ENCODE data around the gene AGO4. TPM values are rescaled to one million over a fixed set of nuclear protein-coding genes. Genes with fewer than 3 reads are reported as not detected.

Gene AGO4
- total and polyA plus RNA-seq, 2 experiments from 2014 or later: 11.4 to 21.1 TPM

DNA sequence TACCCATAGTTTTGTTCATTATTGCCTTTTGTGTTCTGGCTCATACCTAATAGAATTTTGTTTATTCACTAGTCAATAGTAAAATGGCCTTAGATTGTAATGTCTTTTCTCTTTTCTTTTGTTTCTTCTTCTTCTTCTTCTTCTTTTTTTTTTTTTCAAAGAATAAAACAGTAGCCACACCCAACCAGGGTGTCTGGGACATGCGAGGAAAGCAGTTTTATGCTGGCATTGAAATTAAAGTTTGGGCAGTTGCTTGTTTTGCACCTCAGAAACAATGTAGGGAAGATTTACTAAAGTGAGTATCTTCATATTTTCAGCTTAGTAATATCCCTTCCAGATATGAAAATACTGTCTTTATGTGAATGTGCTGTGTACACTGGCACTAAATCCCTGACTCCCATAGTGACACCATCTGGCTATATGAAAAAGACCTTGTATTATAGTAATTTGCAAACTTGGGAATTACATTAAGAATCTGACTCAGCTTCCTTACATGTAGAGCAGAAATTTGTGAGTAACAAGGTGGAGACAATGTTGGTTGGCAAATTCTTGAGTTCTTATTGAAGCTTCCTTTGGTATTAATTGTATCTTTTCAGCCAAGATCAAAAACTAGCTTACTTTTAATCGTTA, 24.6 kb downstream of the AGO4 start:
- Histone ChIP-seq H3K36me3 (peaks cover 57% of the 10 kb centered on the region), H3K4me3 (no peak overlapping the region), H3K27me3 (no peaks in the 10 kb centered on the region), H3K4me1 (ENCODE audit: low read depth) (no peaks in the 10 kb centered on the region), H3K9me3 (ENCODE audit: low read depth) (no peaks in the 10 kb centered on the region), H3K27ac (no peak overlapping the region)
- TF ChIP-seq, protein P1, sequence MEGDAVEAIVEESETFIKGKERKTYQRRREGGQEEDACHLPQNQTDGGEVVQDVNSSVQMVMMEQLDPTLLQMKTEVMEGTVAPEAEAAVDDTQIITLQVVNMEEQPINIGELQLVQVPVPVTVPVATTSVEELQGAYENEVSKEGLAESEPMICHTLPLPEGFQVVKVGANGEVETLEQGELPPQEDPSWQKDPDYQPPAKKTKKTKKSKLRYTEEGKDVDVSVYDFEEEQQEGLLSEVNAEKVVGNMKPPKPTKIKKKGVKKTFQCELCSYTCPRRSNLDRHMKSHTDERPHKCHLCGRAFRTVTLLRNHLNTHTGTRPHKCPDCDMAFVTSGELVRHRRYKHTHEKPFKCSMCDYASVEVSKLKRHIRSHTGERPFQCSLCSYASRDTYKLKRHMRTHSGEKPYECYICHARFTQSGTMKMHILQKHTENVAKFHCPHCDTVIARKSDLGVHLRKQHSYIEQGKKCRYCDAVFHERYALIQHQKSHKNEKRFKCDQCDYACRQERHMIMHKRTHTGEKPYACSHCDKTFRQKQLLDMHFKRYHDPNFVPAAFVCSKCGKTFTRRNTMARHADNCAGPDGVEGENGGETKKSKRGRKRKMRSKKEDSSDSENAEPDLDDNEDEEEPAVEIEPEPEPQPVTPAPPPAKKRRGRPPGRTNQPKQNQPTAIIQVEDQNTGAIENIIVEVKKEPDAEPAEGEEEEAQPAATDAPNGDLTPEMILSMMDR (IDR thresholded peaks at IDR 0.05; ENCODE audit: low read depth, low read length): no peak
- no peak for DNase-seq (ENCODE audit: low read depth in 1 of 2, low spot score in 1 of 2)

DNA sequence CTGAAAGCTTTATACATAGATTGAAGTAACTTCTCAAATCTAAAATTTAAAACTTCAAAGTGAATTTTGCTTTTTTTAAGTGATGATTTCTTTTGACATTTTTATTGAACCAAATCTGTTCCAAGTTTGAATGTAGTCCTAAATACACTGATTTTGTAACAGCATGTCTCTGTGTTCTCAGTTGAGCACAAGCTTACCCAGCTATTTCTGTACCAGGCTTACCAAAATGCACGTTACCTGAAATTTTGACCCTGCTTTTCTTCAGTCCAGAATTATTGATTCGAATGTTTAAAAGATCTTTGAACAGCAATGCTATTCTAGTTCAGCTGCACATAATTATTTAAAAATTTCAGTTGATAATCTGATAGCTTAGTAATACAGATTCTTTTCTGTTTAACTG, 25.6 kb downstream of the AGO4 start:
- Histone ChIP-seq H3K4me1 (ENCODE audit: low read depth) (no peaks in the 10 kb centered on the region), H3K27me3 (no peaks in the 10 kb centered on the region), H3K4me3 (no peak overlapping the region), H3K36me3 (peaks cover 58% of the 10 kb centered on the region), H3K9me3 (ENCODE audit: low read depth) (no peaks in the 10 kb centered on the region), H3K27ac (no peak overlapping the region)
- no peak for DNase-seq (ENCODE audit: low read depth in 1 of 2, low spot score in 1 of 2)
- TF ChIP-seq, protein P1 (IDR thresholded peaks at IDR 0.05; ENCODE audit: low read depth, low read length): no peak

DNA sequence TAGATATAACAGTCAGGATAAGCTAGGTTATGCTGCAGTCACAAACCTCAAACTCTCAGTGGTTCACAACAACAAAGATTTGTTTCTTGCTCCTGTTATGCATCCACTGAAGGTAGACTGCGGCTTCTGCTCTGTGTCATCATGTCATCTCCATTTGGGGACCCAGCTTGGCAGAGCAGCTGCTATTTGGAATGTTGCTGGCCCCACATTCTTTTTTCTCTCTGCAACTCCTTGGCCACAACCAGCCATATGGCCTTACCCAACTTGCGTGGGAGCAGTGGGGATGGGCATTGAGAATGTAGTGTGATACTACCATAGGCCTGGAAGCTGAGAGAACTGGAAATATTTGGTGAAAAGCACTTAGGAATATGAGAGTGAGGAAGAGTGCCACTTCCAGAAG, 26.4 kb downstream of the AGO4 start:
- Histone ChIP-seq H3K4me1 (ENCODE audit: low read depth) (no peaks in the 10 kb centered on the region), H3K4me3 (no peak overlapping the region), H3K9me3 (ENCODE audit: low read depth) (no peaks in the 10 kb centered on the region), H3K27me3 (no peaks in the 10 kb centered on the region), H3K36me3 (peaks cover 53% of the 10 kb centered on the region), H3K27ac (no peak overlapping the region)
- TF ChIP-seq, protein P1 (IDR thresholded peaks at IDR 0.05; ENCODE audit: low read depth, low read length): no peak
- DNase-seq (ENCODE audit: low read depth in 1 of 2, low spot score in 1 of 2): no peak

DNA sequence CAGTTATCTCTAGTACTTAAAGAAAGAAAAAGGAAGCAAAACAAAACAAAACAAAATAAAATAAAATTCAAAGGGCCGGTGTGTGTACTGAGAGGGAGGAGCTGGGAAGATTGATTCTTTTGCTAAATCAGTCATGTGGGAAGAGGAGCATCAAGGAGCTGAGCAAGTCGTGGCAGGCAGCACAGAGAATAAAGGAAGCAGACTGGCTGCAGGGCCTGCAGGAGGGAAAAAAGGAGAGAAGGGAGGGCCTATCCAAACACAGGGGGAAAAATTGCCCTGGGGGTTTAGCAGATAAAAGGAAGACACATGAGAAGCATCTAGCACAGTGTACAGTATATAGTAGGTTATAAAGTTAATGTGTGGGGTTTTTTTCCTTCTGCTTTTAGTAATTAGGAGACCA, 27.6 kb downstream of the AGO4 start:
- H3K4me1 ChIP-seq (ENCODE audit: low read depth): no peaks in the 10 kb centered on the region
- H3K27me3 ChIP-seq: no peaks in the 10 kb centered on the region
- TF ChIP-seq, protein P1 (IDR thresholded peaks at IDR 0.05; ENCODE audit: low read depth, low read length): no peak
- no peaks in the 10 kb centered on the region for H3K9me3 ChIP-seq (ENCODE audit: low read depth)
- H3K36me3 ChIP-seq: peaks cover 51% of the 10 kb centered on the region
- H3K4me3 ChIP-seq: no peak overlapping the region
- DNase-seq (ENCODE audit: low read depth in 1 of 2, low spot score in 1 of 2): no peak
- H3K27ac ChIP-seq: no peak overlapping the region

DNA sequence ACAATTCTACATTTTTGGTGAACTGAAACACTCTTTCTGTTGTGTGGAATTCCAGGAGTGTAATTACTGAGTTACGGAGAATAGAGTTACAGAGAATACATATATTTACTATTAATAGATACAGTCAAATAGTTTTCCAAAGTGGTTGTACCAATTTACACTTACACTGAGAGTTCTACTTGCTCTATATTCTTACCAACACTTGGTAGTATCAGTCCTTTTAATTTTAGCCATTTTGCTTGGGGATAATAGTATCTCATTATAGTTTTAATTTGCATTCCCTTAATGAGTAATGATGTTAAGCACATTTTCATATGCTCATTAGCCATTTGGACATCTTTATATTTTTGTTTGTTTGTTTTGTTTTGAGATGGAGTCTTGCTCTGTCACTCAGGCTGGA, 28.9 kb downstream of the AGO4 start:
- Histone ChIP-seq H3K36me3 (peaks cover 51% of the 10 kb centered on the region), H3K4me1 (ENCODE audit: low read depth) (no peaks in the 10 kb centered on the region), H3K27me3 (no peaks in the 10 kb centered on the region), H3K4me3 (no peak overlapping the region), H3K27ac (no peak overlapping the region), H3K9me3 (ENCODE audit: low read depth) (no peaks in the 10 kb centered on the region)
- no peak for DNase-seq (ENCODE audit: low read depth in 1 of 2, low spot score in 1 of 2)
- TF ChIP-seq, protein P1 (IDR thresholded peaks at IDR 0.05; ENCODE audit: low read depth, low read length): no peak
